GM12892 (cell line): ENCODE data around the gene VSIG8. TPM values are rescaled to one million over a fixed set of nuclear protein-coding genes. Genes with fewer than 3 reads are reported as not detected.
A peak's percentile ranks its signal among the peaks of the same experiment; 100 is the strongest.
"Not testable (repeated sequence)": the region's sequence is repeated elsewhere in the genome, so short reads cannot be mapped to it uniquely, and the experiment has no call there.

Experiments used
- DNase-seq: peaks from one replicate; pipeline ENCODE4 v3.0.0; 2011; ENCODE audit not compliant: insufficient read length
- FAIRE-seq: peaks from 2 replicates; lab custom pipeline; 2011; peaks lifted over from hg19 to GRCh38; lab: Jason Lieb, UNC
- POLR2A ChIP-seq: IDR thresholded peaks from 2 replicates; pipeline ENCODE4 v1.6.1; 2011; ENCODE audit warnings: low read depth, low read length, control low read depth
- POLR2AphosphoS5 ChIP-seq: IDR thresholded peaks from 2 replicates; pipeline ENCODE4 v1.6.1; 2011; ENCODE audit warnings: low read depth, low read length, control low read depth
- TAF1 ChIP-seq: IDR thresholded peaks from 2 replicates; pipeline ENCODE4 v1.6.1; 2011; ENCODE audit warnings: low read depth, mild to moderate bottlenecking, control low read depth, low read length, borderline replicate concordance
- polyA plus RNA-seq: library from polyadenylated mRNA; unstranded; fragments of >200 nt; gene quantifications from one replicate; pipeline ENCODE4 v1.2.1, GENCODE V29; 2012; ENCODE audit warnings: missing spikeins, inconsistent platforms; ENCODE audit not compliant: missing spikeins

VSIG8 gene, protein sequence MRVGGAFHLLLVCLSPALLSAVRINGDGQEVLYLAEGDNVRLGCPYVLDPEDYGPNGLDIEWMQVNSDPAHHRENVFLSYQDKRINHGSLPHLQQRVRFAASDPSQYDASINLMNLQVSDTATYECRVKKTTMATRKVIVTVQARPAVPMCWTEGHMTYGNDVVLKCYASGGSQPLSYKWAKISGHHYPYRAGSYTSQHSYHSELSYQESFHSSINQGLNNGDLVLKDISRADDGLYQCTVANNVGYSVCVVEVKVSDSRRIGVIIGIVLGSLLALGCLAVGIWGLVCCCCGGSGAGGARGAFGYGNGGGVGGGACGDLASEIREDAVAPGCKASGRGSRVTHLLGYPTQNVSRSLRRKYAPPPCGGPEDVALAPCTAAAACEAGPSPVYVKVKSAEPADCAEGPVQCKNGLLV
- not detected for polyA plus RNA-seq

DNA sequence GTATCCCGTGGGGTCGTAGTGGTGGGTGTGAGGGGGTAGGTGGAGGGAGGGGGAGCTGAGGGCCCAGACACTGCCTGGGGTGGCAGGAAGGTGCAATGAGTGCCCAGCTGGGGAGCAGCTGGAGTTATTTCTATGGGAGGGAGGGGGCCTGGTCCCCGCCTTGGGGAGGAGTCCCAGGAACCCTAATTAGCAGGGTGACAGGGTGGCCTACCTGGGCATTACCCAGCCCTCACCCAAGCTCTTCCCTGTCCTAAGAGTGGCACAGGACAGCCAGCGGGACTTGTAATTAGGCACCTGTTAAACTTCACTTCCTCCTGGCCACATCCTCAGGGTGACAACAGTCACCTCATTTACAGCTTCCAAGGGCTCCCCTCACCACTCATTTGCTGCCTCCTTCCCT is at the start of gene VSIG8:
Gene VSIG8, minus strand, starts transcription at position 101 of the 400 bp plus-strand sequence. CDS start 136 bp downstream, outside the sequence.
- no peak for DNase-seq
- FAIRE-seq, result no peak
- TF ChIP-seq POLR2AphosphoS5 (no peak), POLR2A (no peak), TAF1 (no peak)

- FAIRE-seq, result peak; percentile 14
- TF ChIP-seq POLR2A (no peak), POLR2AphosphoS5 (0 out of 2 replicates have a peak, but pooled peaks have one; percentile 19)
- DNase-seq, result no peak
Observed at GRCh38 chr1:159911326-159912070, 49.0 kb upstream of the VSIG8 start.

DNA sequence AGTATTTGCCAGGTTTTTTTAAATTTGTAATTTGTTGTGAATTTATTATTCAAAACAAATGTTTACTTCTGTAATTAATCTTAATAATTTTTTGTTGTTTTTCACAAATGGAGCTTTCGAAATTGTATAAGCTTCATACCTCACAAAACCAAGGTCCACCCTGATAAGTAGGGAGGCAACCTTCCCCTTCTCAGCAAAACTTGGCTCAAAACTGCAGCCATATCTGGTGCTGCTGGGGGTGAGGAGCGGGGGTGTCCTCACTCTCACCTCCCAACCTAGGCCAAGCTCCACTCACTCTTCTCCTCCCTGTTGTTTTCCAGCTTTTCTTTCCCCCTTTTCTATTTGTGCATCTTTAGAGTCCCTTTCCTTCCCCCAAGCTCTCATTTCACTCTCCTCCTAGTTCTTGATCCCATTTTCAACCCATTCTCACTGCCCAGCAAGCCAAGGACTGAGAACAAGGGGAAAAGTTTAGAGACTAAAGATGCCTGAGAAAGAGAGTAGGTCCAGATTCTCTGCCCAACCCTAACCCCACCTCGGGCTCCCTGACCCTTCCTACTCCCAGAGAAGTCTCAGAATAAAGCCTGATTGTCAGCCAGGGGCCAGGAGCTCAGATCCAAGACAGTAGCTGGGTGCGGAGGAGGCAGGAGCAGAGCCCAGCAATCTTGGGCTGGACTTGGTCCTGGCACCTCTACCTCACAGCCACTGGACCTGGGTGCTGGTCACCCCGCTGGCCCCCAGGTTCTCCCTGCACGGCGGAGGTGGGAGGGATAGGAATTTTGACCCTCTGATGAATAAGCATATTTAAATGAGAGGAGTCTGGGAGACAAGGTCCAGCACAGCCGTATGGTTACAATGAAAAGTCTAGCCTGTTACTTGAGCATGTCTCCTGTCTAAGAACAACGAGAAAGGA is 45.8 kb upstream of the VSIG8 start:
- DNase-seq (no peak), FAIRE-seq (no peak)
- no peak for TF ChIP-seq POLR2A
- TF ChIP-seq TAF1, result no peak

- no peak for TF ChIP-seq POLR2AphosphoS5
- TF ChIP-seq POLR2A, result no peak
- no peak for TF ChIP-seq TAF1
- DNase-seq (no peak), FAIRE-seq (no peak)
Observed at GRCh38 chr1:159906960-159907359, 44.5 kb upstream of the VSIG8 start.

DNA sequence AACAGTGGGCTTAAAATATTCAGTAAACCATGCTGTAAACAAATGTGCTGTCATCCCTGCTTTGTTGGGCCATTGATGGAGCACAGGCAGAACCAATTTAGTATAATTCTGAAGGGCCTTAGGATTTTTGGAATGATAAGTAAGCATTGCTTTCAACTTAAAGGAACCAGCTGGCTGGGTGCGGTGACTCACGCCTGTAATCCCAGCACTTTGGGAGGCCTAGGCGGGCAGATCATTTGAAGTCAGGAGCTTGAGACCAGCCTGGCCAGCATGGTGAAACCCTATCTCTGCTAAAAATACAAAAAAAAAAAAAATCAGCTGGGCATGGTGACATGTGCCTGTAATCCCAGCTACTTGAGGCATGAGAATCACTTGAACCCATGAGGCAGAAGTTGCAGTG is 41.6 kb upstream of the VSIG8 start:
- FAIRE-seq, DNase-seq: not testable (repeated sequence)

- no peak for FAIRE-seq
- DNase-seq, result no peak
- no peak for TF ChIP-seq POLR2AphosphoS5
- no peak for TF ChIP-seq TAF1
- no peak for TF ChIP-seq POLR2A
Observed at GRCh38 chr1:159902541-159902940, 40.1 kb upstream of the VSIG8 start.

DNA sequence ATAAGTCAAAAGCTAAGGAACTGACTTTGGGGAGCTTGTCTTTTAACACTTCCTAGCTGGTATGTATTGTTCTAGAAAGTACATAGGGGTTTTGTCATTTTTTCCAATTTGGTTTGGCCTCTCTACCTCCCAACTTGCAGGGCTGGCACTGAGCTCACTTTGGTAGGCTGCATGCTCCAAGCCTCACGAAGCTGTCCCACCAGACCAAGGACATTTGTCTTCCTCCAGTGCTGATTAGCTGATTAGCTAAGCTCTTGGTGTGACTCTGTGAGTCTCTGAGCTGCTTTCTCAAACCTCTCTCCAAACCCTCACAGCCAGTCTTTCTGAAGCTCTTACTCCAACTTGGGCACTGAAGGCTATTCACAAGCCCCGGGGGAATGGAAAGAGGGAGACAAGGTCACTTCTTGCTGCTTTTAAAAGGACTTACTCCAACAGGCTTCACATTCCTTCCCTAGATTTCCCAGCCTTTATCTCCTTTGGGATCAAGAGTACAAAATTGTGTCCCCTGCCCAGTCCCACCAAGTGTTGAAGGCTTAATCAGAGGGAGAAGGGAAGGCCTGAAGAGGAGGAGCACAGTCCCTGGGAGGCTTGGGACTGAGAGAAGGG is 38.4 kb upstream of the VSIG8 start:
- TF ChIP-seq POLR2AphosphoS5, result no peak
- no peak for TF ChIP-seq TAF1
- no peak for TF ChIP-seq POLR2A
- DNase-seq (no peak), FAIRE-seq (no peak)

DNA sequence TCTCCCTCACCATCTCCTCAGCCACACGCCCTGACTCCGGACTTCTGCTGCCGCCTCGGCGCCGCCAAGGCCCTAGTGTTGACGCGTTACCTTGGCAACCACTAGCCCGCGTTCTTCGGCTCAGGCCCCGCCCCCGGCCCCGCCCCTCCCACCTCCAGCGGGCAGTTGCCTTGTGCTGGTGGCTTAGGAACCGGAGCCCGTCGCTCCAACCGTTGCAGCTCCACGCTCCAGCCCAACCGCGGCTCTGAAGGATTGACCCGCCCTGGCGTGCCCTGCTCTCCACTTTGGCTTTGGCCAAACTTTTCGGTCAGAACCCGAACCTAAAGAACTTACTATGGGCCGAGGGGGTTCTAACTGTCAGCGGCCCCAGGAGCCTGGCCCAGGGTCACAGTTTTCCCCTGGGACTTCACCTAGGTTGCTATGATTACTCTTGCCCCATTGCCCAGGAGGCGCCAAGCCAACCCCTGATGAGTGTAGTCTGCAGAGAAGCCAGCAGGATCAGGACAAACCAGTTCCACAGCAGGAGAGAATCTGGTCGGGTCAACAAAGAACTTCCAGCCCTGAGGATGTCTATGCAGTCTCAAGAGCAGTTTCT is 37.7 kb upstream of the VSIG8 start, which contains the start of gene CFAP45:
Gene CFAP45, minus strand, starts transcription at position 80 of the 595 bp plus-strand sequence. Its CDS starts 67 bp downstream, at position 13.
- FAIRE-seq, result no peak
- DNase-seq, result no peak

DNA sequence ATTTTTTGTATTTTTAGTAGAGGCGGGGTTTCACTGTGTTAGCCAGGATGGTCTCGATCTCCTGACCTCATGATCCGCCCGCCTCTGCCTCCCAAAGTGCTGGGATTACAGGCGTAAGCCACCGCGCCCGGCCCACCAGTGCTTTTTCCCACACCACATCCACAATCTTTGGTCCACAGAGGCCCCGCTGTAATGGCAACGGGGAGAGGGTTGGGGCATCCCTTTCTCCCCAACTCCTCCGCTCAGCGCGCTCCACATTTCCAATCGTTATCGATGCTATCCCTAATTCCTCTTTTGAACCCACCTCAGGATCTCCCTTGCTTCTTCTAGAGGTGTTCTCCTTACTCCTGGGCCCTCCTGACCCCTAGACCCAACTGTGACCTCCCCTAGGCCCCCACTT is 37.2 kb upstream of the VSIG8 start:
- DNase-seq, FAIRE-seq: not testable (repeated sequence)

More for the DNA sequence above, 37.7 kb upstream of the VSIG8 start, which contains the start of gene CFAP45:
- no peak for TF ChIP-seq POLR2AphosphoS5
- TF ChIP-seq POLR2A, result no peak
- TF ChIP-seq TAF1, result no peak

- DNase-seq, result no peak
- FAIRE-seq, result no peak
- TF ChIP-seq TAF1 (no peak), POLR2A (no peak), POLR2AphosphoS5 (no peak)
Observed at GRCh38 chr1:159898527-159898926, 36.1 kb upstream of the VSIG8 start.

- FAIRE-seq (no peak), DNase-seq (no peak)
- TF ChIP-seq TAF1, result no peak
- no peak for TF ChIP-seq POLR2A
- no peak for TF ChIP-seq POLR2AphosphoS5
Observed at GRCh38 chr1:159897962-159898361, 35.5 kb upstream of the VSIG8 start.

GRCh38 chr1:159896546-159896930 is 34.1 kb upstream of the VSIG8 start:
- DNase-seq, result no peak

More at GRCh38 chr1:159896546-159896930, 34.1 kb upstream of the VSIG8 start:
- TF ChIP-seq TAF1 (no peak), POLR2AphosphoS5 (no peak), POLR2A (no peak)
- no peak for FAIRE-seq
